GM18873 (cell line): Measurements from ENCODE around the gene MMRN1.

Source experiments
- ATAC-seq: cut with Tn5 transposase; IDR thresholded peaks from one replicate; pipeline ENCODE4 v1.9.1; 2021; ENCODE audit warnings: mild to moderate bottlenecking, moderate library complexity, moderate number of reproducible peaks; ENCODE audit not compliant: unreplicated experiment, low FRiP score

The MMRN1 gene

DNA sequence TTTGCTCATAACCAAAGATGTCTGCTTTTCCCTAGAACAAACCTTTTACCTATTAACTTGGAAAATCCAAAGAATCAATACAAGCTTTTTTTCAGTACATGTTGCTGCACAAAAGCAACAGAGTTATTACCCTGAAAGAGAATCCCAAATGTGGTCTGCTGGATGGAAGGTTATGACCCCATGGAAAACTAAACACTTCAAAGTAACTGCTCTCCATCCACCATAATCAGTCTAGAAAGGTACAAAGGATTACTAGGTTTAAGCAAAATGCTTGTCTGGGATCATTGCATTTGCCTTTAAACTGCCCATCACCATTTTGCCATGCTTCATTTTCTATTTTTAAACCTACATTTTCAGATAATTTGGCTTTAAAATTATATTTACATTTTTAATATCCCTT is 11.7 kb downstream of the MMRN1 start:
- ATAC-seq: no peak

DNA sequence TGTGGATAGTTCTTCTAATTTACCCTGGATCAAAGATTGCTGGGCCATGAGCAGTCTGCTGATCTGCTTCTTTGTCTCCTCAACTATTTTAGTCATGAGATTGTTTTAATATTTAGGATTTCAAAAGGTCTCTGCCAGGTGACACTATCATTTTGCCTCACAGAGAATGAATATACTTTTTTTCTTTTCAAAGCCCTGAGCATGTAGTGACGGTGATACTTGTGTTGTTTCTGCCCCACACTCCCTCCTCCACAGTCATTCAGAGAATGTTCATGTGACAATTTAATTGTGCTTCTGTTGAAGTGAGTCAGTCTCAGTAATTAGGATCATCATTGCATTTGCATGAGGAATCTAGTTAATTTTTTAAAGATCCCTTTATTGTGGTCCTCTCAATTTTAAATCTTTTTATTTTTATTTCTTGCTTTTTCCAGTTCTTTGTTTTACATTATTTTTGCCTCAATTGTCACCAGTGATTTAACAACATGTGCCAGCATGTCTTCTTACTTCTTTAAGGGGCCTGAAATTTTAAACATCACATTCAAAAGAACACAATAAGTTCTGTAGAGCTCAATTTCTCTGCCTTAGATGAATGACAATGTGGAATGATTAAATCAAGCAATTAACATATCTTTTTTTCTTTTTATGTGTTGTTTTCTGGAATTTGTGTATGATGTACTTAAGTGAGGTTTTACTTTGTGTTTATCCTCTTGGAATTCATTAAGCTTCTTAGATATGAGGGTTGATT is 12.3 kb downstream of the MMRN1 start:
- ATAC-seq: no peak

DNA sequence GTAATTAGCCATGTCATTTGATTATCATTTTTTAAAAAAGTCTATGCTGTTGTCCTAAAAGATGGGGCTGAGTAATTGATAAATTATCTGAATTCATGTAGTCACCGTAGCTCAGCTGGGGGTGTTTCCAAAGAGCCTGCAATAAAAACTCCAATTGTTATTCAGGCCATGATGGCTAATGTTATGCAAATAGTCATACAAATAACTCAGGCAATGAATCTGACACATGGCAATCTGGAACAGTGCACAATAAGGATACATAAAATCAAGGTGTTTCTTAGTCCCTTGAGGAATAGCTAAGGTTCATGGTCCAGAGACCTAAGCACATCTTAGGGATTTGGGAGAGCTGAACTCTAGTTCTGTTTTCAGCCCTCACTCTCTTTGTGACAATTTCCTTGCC is 15.2 kb downstream of the MMRN1 start:
- ATAC-seq: no peak

DNA sequence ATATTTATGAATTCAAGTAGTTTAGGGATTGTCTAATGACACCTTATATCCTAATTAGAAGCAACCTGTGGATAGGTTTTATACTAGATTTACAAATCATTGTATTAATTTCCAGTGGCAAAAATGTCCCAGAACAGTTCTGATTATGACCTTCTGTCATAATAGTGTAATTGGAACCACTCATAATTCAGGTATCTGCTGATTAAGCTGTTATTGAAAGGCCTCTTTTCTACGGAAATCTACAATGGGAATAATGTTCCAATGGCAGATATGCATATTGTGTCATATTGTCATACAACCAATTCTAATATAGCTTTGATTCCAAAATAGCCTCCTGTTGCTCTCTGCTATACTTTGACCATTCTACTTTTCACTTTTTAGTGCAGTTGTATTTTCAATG is 19.0 kb downstream of the MMRN1 start:
- ATAC-seq: no peak

DNA sequence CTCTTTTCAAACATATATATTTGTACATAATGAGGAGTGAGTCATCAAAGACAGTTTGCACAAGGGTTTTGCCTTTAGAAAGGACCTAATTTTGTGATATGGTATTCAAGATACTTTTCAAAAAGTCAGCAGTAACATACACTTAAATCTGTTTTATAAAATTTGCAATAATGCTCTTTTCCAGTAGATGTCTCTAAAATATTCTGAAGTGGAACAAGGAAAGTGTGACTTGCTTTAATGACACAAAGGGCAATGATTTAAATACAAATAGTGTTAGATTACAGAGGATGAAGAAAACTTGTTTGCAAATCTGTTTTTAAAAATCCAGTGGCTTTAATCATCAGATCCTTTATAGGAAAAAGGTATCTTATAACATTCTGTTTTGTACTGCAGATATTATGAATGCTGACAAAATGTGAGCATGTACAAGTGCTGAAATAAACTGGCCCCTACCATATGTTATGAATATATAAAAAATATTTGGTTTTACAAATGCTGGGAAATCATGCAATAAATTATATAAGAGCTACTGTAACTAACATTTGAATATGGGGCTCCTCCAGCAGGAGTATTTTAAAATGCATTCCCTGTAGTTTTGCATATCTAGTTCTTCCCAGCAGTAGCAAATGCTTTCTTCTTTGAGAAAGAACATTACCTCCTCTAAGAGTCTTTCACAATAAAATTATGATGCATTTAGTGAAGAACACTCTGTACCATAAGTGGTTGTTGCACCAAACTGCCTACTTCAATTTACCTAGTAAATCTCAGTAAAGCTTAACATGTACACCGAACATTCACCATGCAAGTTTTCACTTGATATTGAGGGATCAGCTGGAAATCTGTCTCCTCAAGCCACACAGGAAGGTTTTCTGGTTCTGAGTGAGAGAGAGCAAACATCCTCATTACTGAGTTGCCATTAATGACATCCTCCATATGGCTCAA is 20.2 kb downstream of the MMRN1 start:
- ATAC-seq: no peak

DNA sequence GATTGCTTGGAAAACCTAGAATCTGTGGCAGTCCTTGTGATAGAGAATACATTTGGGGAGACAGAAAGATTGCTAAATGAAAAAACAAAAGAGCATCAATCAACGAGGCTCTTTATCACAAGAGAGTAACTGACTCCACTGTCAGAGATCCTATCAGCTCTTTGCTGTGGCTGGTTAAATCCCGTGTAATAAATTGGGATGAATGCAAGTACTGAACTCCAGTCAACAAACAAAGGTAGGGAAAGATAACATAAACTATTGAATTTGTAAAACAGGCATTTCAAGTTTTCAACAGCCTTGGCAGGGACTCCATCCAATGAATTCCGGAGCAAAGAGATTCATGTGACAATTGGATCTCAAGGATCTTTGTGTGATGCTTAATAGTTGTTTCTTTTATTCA is 21.3 kb downstream of the MMRN1 start:
- no peak for ATAC-seq

DNA sequence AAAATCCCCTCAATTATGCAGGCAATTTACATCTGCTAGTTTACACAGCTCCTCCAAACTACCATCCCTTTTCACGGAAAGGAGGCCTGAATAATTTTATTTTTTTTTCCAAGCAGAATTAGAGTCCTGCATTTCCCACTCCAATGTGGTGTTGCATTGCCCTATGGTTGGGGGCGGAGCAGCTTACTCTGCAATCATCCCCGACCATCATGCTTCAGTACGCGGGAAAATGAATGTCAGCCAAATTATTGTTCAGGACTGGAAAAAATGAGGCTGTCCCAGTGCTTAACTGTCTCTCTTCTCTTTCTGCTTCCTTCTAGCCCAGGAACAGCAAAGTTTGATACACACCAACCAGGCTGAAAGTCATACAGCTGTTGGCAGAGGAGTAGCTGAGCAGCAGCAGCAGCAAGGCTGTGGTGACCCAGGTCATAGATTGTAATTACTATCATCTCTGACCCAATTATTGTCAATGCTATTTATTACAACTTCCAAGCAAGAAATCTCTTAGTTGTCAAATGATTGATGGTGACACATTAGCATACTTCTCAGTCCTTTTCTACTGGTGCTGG is 28.3 kb downstream of the MMRN1 start:
- ATAC-seq: no peak

DNA sequence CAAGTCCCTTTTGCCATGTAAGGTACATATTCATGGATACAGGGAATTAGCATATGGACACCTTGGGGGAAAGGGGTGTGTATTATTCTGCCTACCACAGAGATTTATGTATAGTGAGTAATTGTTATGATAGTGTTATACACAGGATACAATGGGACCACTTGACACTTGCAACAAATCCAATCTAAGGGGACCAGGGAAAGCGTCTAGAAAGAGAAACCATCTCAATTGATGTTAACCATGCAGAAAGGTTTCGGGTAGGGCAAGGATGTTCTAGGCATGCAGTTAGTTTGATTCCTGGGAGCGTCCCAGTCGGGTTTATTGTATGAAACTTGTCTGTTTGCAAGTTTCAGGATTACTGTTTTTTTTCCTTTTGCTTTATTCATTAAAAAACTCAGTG is 34.2 kb downstream of the MMRN1 start:
- no peak for ATAC-seq

DNA sequence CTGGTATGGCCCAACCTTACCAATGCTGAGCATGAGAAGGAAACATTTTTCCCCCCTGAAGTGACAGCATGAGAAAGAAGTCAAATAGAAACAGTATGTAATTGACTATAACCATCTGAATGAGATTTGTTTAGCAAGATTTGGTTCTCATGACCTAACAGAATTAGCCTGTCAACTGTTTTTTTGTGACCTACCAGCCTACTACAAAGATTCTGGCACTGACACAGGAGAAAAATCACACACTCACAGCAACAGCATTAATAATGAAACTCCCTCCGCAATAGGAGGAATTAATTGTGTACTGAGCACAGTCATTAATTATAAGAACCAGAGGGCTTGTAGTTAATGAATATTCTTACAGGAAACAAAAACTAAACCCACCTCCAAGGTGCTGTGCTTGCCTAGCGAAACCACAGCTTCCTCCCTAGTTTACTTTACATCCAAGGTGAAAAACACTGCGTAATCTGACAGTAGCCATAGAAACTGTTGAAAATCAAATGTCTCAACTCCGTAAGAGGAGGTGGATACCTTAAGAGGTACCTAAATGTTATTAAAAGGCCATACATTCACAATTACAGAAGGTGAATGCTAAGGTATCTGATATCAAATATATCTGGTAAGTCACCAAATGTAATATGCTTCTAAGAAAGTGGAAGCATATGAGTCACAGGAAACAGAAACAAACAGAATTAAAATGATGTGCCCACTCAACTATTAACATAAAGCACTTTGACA is 34.9 kb downstream of the MMRN1 start:
- peak; percentile 89 for ATAC-seq

DNA sequence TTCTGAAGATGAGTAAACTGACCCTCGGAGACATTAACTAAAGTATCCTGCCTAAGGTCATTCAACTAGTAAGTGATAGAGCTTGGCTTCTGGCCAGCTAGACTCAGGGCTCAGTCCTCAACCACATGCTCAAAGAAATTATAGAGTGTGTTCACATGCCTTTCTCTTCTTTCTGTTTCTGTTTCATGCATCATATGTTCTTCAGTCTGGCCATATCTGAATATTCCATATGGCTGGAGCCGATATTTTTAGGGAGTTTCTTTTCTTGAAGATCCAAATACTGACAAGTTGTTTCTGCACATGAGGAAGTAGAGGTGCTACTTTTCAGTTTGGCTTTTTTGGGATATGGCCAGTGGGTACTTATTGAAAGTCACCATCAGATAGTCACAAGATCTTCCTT is 44.9 kb downstream of the MMRN1 start:
- ATAC-seq: no peak

DNA sequence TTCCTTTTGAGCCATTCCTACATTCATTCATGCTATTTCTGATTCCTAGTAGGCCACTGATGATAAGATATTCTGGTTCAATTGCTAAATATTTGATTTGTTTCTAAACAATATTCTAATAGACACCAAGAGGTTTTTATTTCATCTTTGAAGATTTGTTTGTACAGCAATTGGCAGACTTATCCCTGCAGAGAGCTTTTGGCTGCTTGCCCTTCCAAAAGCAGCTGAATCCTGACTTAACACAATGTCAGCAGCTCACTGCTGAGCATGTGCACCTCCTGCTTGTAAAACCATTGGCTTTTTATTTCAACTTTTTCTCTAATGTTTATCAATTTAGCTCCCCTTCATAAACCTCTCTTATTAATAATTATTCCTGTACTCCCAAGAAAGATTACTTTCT is 45.3 kb downstream of the MMRN1 start:
- ATAC-seq: no peak

DNA sequence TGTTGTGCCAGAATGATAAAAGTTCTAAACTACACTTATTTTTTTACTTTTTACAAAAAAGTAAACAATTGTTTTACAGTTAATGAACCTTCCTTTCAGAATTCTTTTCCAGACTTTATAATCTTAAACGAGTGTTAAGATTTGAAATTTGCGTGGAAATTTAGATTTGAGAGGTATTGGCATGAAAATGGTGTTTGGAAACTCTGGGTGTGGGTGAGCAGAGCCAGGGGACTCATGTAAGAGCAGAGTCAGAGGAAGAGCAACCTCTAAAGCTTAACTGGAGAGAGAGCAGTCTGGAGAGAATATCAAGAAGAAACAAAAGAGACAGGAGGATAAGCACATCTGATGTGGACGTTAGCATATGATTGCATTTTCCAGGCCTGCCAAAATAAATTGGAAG is 48.2 kb downstream of the MMRN1 start:
- ATAC-seq: no peak

DNA sequence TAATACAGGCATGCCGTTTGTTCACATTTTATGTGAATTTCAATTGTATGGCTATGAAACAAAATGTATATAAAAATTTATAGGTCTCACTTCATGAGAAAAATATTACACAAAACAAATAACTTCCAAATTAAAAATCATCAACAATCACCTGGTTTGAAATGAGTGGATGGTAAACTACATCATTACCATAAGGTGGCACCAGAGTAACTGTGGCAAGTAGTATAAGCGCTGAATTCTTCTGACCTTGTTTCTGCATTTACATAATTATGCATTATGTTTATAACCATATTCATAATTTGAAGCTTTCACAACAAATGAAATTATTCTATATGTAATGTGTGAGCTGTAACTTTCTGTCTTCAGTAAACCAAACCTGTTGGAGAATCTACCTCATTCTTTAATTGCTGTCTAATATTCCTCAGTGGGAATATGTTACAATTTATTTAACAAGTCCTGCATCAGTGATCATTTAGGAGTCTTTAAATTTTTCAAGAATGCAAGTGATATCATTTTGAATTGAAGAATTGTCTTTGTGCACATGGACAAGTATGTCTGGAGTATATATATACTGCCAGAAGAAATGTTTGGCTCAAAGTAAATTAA is 55.2 kb downstream of the MMRN1 start:
- no peak for ATAC-seq

DNA sequence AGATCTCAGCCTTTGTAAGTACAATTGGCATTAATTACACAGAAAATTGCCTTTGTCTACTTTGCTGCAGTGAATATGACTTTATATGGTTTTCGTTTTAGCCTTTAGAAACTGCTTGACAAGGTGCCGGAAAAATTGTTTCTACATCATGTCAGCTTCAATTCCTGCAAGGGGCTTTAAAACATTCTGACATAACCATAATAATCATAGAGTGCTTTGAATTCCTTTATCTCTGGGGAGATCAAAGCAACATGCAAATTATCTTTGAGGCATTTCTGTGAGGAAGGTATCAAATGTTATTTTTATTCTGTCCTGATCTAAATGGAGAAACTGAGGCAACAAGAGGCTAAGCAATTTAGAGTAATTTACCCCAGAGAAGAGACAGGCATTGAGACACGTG is 57.8 kb downstream of the MMRN1 start:
- ATAC-seq: no peak

DNA sequence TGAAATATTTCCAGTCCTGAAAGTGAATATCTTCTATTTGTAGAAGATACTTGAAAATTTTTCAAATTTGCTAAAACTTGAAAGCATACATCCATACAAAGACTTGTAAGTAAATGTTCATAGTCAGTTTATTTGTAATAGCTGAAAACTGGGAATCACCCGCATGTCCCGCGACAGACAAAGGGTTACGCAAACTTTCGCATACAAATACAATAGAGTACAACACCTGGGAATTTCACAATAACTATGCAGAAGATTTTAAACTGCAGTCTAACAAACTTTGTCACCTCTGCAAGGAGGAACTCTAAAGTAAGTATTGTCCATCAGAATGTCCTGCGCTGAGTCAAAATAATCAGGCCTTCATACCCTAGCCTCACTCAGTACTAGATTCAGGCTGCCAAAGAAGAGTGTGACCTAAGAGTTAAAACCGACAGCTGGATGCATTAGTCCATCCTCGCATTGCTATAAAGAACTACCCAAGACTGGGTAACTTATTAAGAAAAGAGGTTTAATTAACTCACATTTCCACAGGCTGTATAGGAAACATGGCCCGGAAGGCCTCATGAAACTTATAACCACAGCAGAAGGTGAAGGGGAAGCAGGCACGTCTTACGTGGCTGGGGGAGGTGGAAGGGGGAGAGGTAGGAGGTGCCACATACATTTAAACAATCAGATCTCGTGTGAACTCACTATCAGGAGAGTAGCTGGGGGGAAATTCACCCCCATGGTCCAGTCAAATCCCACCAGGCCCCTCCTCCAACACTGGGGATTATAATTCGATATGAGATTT is 60.4 kb downstream of the MMRN1 start:
- no peak for ATAC-seq

DNA sequence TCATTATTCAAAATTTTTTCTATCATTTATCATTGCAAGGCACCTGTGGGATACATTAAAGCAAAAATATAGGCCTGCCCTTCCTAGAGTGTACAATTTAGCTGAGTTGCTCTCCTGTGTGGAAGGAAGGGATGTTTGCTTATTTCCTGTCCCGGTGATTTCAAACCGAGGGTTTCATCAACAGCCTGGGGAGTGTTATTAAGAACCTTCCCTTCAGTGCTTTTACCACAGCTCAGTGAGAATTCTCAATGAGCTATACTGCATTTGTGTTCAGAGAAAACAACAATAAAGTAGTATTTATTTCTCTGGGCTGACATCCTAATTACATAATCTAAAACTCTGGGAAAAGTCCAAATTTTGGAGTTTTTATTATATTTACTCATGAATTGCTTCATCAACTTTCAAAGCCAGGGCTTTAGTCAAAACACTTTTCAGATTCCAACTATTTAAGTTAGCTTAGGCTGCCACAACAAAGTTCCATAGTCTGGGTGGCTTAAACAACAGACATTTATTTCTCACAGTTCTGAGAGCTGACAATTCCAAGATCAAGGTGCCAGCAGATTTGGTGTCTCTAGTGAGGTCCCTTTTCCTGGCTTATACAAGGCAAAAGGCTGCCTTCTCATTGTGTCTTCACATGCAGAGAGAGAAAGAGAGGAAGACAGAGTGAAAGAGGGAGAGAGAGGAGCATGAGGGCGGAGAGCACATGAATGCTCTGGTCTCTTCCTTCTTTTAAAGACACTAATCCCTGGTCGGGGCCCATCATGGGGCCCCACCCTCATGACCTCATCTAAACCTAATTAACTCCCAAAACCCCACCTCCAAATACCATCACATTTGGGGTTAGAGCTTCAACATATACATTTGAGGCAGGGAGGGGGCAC is 62.6 kb downstream of the MMRN1 start:
- ATAC-seq: no peak

DNA sequence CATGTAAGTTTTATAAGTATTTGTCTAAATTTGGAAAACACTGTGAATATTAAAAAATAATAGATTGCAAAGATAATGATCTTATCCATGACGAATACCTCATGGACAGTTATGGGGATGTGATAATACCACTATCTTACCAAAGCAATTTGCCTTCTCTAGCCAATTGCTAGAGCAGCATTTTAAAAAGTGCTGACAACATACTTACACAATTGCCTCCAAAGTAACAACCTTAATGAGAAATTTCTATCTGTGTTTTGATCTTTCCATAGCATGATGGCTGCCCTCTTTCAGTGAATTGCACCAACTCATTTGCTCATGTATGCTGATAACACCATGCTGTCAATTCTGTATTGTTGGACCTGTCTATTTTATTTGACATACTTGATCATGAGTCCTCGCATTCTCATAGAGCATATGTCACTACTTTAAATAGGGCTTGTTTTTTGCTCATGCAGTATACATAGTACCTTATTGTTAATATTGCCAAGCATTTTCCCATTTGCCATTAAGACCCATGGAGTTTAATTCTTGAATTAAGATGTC is 87.2 kb downstream of the MMRN1 start:
- ATAC-seq: no peak

DNA sequence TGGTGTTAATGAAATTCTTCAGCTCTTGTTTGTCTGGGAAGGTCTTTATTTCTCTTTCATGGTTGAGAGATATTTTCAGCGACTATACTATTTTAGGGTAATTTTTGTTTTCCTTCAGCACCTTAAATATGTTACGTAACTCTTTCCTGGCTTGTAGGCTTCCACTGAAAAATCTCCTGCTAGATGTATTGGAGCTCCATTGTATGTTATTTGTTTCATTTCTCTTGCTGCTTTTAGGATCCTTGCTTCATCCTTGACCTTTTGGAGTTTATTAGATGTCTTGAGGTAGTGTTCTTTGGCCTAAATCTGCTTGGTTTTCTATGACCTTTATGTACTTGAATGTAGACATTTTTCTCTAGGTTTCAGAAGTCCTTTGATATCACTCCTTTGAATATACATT is 93.6 kb downstream of the MMRN1 start:
- ATAC-seq: no peak
